GM12878 (cell line): ENCODE measurements around the gene QPCT. TPM values are rescaled to one million over a fixed set of nuclear protein-coding genes. Genes with fewer than 3 reads are reported as not detected.

ENCODE experiments used
- BCL11A ChIP-seq: IDR thresholded peaks from 2 replicates; pipeline ENCODE4 v1.6.1; 2011; ENCODE audit warnings: low read depth, low read length
- CBFB ChIP-seq: IDR thresholded peaks from 2 replicates; pipeline ENCODE4 v1.6.1; 2016; ENCODE audit warnings: antibody characterized with exemption, low read depth
- CREB1 ChIP-seq: IDR thresholded peaks from 2 replicates; pipeline ENCODE4 v1.6.1; 2012; ENCODE audit warnings: low read depth, mild to moderate bottlenecking, inconsistent platforms
- EED ChIP-seq: sonication (generic); IDR thresholded peaks from 2 replicates; pipeline ENCODE4 v1.6.1; 2016; ENCODE audit warnings: antibody characterized with exemption, low read depth
- EP300 ChIP-seq, 2 experiments: fragments of 150-350 bp in 1 of 2; IDR thresholded peaks; 2 replicates each; pipeline ENCODE4 v1.6.1; 2011 to 2012; ENCODE audit warnings: low read depth in 2 of 2, low read length in 2 of 2, borderline replicate concordance in 1 of 2, improper control_type of control experiment in 1 of 2, inconsistent platforms in 1 of 2; ENCODE audit not compliant: control insufficient read depth in 1 of 2
- JUNB ChIP-seq: IDR thresholded peaks from 2 replicates; pipeline ENCODE4 v1.6.1; 2016; ENCODE audit warnings: antibody characterized with exemption, mild to moderate bottlenecking
- MEF2A ChIP-seq: IDR thresholded peaks from 2 replicates; pipeline ENCODE4 v1.6.1; 2011; ENCODE audit warnings: low read depth, mild to moderate bottlenecking, low read length, moderate library complexity; ENCODE audit not compliant: insufficient read depth
- NFYB ChIP-seq: IDR thresholded peaks from 2 replicates; pipeline ENCODE4 v1.6.1; 2011; ENCODE audit warnings: low read depth, mild to moderate bottlenecking, low read length, improper control_type of control experiment, moderate library complexity; ENCODE audit not compliant: insufficient read depth
- POU2F2 ChIP-seq: IDR thresholded peaks from 3 replicates; pipeline ENCODE4 v1.6.1; 2011; ENCODE audit warnings: low read depth, mild to moderate bottlenecking, low read length, borderline replicate concordance
- RBBP5 ChIP-seq: fragments of 200-600 bp; sonication (generic); conservative IDR thresholded peaks from 2 replicates; pipeline ENCODE4 v1.6.1; 2016
- RCOR1 ChIP-seq: conservative IDR thresholded peaks from 2 replicates; pipeline ENCODE4 v1.6.1; 2012; ENCODE audit warnings: low read depth, low read length, improper control_type of control experiment
- SP1 ChIP-seq: IDR thresholded peaks from one replicate; pipeline ENCODE4 v1.6.1; 2011; ENCODE audit warnings: low read depth, low read length
- STAT3 ChIP-seq: IDR thresholded peaks from 2 replicates; pipeline ENCODE4 v1.6.1; 2011; ENCODE audit warnings: low read depth, low read length, improper control_type of control experiment
- SUPT20H ChIP-seq: IDR thresholded peaks from 2 replicates; pipeline ENCODE4 v1.6.1; 2011; ENCODE audit warnings: low read depth, mild to moderate bottlenecking, low read length, moderate library complexity, borderline replicate concordance; ENCODE audit not compliant: control insufficient read depth
- polyA plus RNA-seq, 11 experiments: library from polyadenylated mRNA; depleted of rRNA in 4 of 11; unstranded in 6 of 11; stranded (reverse) in 5 of 11; fragments of >200 nt; fragmentation: Nextera tagmentation in 4 of 11; fragmentation: Illumina TruSeq in 1 of 11; extraction: Ambion mirVana in 4 of 11; extraction: Trizol in 1 of 11; gene quantifications; 1 replicate in 1 of 11; 2 replicates in 10 of 11; pipeline versions ENCODE4 v1.2.1 to v1.2.3, GENCODE V29; 2011 to 2016; ENCODE audit warnings: inconsistent platforms in 2 of 11, missing spikeins in 2 of 11, low read depth in 1 of 11
- total RNA-seq, 4 experiments: library from RNA; depleted of rRNA in 3 of 4; stranded (reverse); fragments of >200 nt in 3 of 4; fragmentation: Illumina TruSeq in 1 of 4; extraction: Trizol in 1 of 4; gene quantifications; 2 replicates each; pipeline versions ENCODE4 v1.2.1 to v1.2.3, GENCODE V29; 2013 to 2021
- TF ChIP-seq, protein P1 (sequence below): IDR thresholded peaks from 2 replicates; pipeline ENCODE4 v1.6.1; 2012; ENCODE audit warnings: mild to moderate bottlenecking, low read depth, low read length
- TF ChIP-seq, protein P2 (sequence below): fragments of 450-650 bp; IDR thresholded peaks from 2 replicates; pipeline ENCODE4 v1.6.1; 2017; ENCODE audit warnings: mild to moderate bottlenecking, low read depth, inconsistent platforms; ENCODE audit not compliant: poor library complexity, severe bottlenecking
- TF ChIP-seq, protein P3 (sequence below): IDR thresholded peaks from 2 replicates; pipeline ENCODE4 v1.6.1; 2011; ENCODE audit warnings: borderline replicate concordance, low read depth, mild to moderate bottlenecking, moderate library complexity, low read length; ENCODE audit not compliant: insufficient read depth, poor library complexity, severe bottlenecking
- TF ChIP-seq, protein P4 (sequence below): IDR thresholded peaks from 2 replicates; pipeline ENCODE4 v1.6.1; 2011; ENCODE audit warnings: mild to moderate bottlenecking, low read depth, low read length, moderate library complexity; ENCODE audit not compliant: insufficient replicate concordance
- TF ChIP-seq, protein P5 (sequence below): fragments of 450-650 bp; IDR thresholded peaks from 2 replicates; pipeline ENCODE4 v1.6.1; 2017; ENCODE audit warnings: low read depth, mild to moderate bottlenecking, moderate library complexity

Gene QPCT
- total and polyA plus RNA-seq, 10 of the 15 experiments (the other 5 are each of a cell fraction or from before 2014, with no cell fraction given), result 0.14 to 0.86 (median 0.18) TPM; not detected in 1

DNA sequence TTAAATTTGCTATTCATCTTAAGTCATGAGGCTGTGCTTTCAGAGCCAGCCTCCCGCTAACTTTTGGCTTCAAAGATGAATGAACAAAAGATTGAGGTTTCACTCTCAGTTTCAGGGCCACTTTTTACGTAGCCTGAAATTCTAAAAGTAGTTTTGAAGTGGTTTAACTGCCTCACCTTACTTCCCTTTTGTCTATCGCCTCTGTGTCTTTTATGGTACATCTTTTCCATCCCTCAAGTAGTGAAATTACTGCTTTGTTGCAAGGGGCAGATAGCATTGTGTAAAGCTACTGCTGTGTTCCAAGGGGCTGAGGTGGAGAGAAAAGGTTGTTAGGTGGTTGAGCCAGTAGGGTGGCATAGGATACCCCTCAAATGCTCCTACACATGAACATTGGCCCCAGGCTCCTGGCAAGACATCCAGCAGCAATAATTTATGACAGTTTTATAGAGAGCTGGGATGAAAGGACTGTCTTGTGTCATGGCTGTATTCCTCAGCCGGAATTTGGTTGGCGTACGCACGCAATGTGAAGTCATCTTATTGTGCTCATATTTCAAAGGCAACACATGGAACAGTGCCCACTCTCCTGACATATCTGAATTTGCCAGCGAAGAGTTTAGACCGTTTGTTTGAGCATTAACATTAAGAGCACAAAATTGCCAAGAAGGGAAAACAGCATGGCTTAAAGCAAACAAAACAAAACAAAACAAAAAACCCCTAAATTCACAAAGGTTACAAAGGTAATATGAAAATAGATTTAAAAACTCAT, 32.2 kb downstream of the QPCT start (continued):
- TF ChIP-seq, protein P1, sequence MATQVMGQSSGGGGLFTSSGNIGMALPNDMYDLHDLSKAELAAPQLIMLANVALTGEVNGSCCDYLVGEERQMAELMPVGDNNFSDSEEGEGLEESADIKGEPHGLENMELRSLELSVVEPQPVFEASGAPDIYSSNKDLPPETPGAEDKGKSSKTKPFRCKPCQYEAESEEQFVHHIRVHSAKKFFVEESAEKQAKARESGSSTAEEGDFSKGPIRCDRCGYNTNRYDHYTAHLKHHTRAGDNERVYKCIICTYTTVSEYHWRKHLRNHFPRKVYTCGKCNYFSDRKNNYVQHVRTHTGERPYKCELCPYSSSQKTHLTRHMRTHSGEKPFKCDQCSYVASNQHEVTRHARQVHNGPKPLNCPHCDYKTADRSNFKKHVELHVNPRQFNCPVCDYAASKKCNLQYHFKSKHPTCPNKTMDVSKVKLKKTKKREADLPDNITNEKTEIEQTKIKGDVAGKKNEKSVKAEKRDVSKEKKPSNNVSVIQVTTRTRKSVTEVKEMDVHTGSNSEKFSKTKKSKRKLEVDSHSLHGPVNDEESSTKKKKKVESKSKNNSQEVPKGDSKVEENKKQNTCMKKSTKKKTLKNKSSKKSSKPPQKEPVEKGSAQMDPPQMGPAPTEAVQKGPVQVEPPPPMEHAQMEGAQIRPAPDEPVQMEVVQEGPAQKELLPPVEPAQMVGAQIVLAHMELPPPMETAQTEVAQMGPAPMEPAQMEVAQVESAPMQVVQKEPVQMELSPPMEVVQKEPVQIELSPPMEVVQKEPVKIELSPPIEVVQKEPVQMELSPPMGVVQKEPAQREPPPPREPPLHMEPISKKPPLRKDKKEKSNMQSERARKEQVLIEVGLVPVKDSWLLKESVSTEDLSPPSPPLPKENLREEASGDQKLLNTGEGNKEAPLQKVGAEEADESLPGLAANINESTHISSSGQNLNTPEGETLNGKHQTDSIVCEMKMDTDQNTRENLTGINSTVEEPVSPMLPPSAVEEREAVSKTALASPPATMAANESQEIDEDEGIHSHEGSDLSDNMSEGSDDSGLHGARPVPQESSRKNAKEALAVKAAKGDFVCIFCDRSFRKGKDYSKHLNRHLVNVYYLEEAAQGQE, result no peak
- TF ChIP-seq RBBP5 (no peak), CREB1 (peak; percentile 71), POU2F2 (peak; percentile 48; the same call in 1 of the 3 replicates), MEF2A (peak; percentile 82), EED (peak; percentile 83), STAT3 (peak; percentile 83), NFYB (no peak), JUNB (peak; percentile 86), SUPT20H (no peak), RCOR1 (peak; percentile 89; the same call in 1 of the 2 replicates), EP300 (IDR thresholded peaks at IDR 0.05; ENCODE audit: borderline replicate concordance in 1 of 2, control insufficient read depth in 1 of 2, low read depth in 2 of 2, low read length in 2 of 2) (peak; percentile 93 to 97; a peak in 3 of 4 replicates), SP1 (peak; percentile 41), CBFB (peak; percentile 83; the same call in 1 of the 2 replicates), BCL11A (peak; percentile 91)
- TF ChIP-seq, protein P2, sequence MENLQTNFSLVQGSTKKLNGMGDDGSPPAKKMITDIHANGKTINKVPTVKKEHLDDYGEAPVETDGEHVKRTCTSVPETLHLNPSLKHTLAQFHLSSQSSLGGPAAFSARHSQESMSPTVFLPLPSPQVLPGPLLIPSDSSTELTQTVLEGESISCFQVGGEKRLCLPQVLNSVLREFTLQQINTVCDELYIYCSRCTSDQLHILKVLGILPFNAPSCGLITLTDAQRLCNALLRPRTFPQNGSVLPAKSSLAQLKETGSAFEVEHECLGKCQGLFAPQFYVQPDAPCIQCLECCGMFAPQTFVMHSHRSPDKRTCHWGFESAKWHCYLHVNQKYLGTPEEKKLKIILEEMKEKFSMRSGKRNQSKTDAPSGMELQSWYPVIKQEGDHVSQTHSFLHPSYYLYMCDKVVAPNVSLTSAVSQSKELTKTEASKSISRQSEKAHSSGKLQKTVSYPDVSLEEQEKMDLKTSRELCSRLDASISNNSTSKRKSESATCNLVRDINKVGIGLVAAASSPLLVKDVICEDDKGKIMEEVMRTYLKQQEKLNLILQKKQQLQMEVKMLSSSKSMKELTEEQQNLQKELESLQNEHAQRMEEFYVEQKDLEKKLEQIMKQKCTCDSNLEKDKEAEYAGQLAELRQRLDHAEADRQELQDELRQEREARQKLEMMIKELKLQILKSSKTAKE, result peak; percentile 100
- TF ChIP-seq, protein P3, sequence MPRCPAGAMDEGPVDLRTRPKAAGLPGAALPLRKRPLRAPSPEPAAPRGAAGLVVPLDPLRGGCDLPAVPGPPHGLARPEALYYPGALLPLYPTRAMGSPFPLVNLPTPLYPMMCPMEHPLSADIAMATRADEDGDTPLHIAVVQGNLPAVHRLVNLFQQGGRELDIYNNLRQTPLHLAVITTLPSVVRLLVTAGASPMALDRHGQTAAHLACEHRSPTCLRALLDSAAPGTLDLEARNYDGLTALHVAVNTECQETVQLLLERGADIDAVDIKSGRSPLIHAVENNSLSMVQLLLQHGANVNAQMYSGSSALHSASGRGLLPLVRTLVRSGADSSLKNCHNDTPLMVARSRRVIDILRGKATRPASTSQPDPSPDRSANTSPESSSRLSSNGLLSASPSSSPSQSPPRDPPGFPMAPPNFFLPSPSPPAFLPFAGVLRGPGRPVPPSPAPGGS, result peak; percentile 68
- TF ChIP-seq, protein P4, sequence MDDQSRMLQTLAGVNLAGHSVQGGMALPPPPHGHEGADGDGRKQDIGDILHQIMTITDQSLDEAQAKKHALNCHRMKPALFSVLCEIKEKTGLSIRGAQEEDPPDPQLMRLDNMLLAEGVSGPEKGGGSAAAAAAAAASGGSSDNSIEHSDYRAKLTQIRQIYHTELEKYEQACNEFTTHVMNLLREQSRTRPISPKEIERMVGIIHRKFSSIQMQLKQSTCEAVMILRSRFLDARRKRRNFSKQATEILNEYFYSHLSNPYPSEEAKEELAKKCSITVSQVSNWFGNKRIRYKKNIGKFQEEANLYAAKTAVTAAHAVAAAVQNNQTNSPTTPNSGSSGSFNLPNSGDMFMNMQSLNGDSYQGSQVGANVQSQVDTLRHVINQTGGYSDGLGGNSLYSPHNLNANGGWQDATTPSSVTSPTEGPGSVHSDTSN, result no peak
- TF ChIP-seq, protein P5, sequence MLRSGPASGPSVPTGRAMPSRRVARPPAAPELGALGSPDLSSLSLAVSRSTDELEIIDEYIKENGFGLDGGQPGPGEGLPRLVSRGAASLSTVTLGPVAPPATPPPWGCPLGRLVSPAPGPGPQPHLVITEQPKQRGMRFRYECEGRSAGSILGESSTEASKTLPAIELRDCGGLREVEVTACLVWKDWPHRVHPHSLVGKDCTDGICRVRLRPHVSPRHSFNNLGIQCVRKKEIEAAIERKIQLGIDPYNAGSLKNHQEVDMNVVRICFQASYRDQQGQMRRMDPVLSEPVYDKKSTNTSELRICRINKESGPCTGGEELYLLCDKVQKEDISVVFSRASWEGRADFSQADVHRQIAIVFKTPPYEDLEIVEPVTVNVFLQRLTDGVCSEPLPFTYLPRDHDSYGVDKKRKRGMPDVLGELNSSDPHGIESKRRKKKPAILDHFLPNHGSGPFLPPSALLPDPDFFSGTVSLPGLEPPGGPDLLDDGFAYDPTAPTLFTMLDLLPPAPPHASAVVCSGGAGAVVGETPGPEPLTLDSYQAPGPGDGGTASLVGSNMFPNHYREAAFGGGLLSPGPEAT, result peak; percentile 84; the same call in 1 of the 2 replicates
